Loucy (cell line): ENCODE data around the gene ARHGAP4.

Experiments used
- H2AFZ ChIP-seq: fragments of 200-600 bp; sonication (generic); 2 replicates; pipeline ENCODE4 v1.6.0; 2016; ENCODE audit warnings: antibody characterized with exemption, mild to moderate bottlenecking, low read length, moderate library complexity
- H3F3A ChIP-seq: fragments of 200-600 bp; 2 replicates; pipeline ENCODE4 v1.6.0; 2016; ENCODE audit warnings: antibody characterized with exemption, low read depth, mild to moderate bottlenecking
- H3K27me3 ChIP-seq: fragments of 200-600 bp; sonication (generic); 2 replicates; pipeline ENCODE4 v1.6.1; 2014; ENCODE audit warnings: low read length, mild to moderate bottlenecking; ENCODE audit not compliant: insufficient read depth, poor library complexity, severe bottlenecking
- H3K36me3 ChIP-seq: fragments of 200-600 bp; sonication (generic); 2 replicates; pipeline ENCODE4 v1.6.1; 2016; ENCODE audit warnings: low read length; ENCODE audit not compliant: insufficient read depth
- H3K4me1 ChIP-seq: fragments of 200-600 bp; sonication (generic); 2 replicates; pipeline ENCODE4 v1.5.1; 2014; ENCODE audit warnings: low read length, mild to moderate bottlenecking; ENCODE audit not compliant: insufficient read depth, poor library complexity, severe bottlenecking
- H3K4me2 ChIP-seq: fragments of 200-600 bp; sonication (generic); 2 replicates; pipeline ENCODE4 v1.6.0; 2014; ENCODE audit warnings: antibody characterized with exemption, low read length, low read depth, mild to moderate bottlenecking; ENCODE audit not compliant: poor library complexity, severe bottlenecking
- H3K4me3 ChIP-seq: fragments of 200-600 bp; sonication (generic); 2 replicates; pipeline ENCODE4 v1.5.1; 2014; ENCODE audit warnings: low read length, mild to moderate bottlenecking, mixed read lengths; ENCODE audit not compliant: poor library complexity, severe bottlenecking
- H3K79me2 ChIP-seq: fragments of 200-600 bp; sonication (generic); 2 replicates; pipeline ENCODE4 v1.6.1; 2014; ENCODE audit warnings: low read length; ENCODE audit not compliant: insufficient read depth
- H3K9ac ChIP-seq: fragments of 200-600 bp; sonication (generic); 2 replicates; pipeline ENCODE4 v1.6.0; 2014; ENCODE audit warnings: mild to moderate bottlenecking, low read depth, low read length, moderate library complexity; ENCODE audit not compliant: poor library complexity, severe bottlenecking
- H3K9me2 ChIP-seq: fragments of 200-600 bp; sonication (generic); replicated peaks from 2 replicates; pipeline ENCODE4 v1.6.1; 2016; ENCODE audit warnings: low read depth, low read length, mixed read lengths
- H3K9me3 ChIP-seq: fragments of 200-600 bp; sonication (generic); 2 replicates; pipeline ENCODE4 v1.6.1; 2014; ENCODE audit warnings: mild to moderate bottlenecking, antibody characterized with exemption, low read length, low read depth; ENCODE audit not compliant: insufficient read depth
- H4K20me1 ChIP-seq: fragments of 200-600 bp; sonication (generic); 2 replicates; pipeline ENCODE4 v1.6.0; 2014; ENCODE audit warnings: antibody characterized with exemption, low read length, mild to moderate bottlenecking; ENCODE audit not compliant: insufficient read depth, poor library complexity, severe bottlenecking
- CTCF ChIP-seq: fragments of 200-600 bp; sonication (generic); conservative IDR thresholded peaks from 2 replicates; pipeline ENCODE4 v1.5.1; 2014; ENCODE audit warnings: mild to moderate bottlenecking, antibody characterized with exemption, low read length
- EZH2phosphoT487 ChIP-seq: fragments of 200-600 bp; IDR thresholded peaks from 2 replicates; pipeline ENCODE4 v1.6.1; 2018; ENCODE audit warnings: antibody characterized with exemption, mild to moderate bottlenecking, moderate library complexity, borderline replicate concordance

Gene ARHGAP4

GRCh38 chrX:153908219-153908860 is 17.7 kb downstream of the ARHGAP4 start:
- peaks cover 12% of the 10 kb centered on the region; the same call in 1 of the 2 replicates for H3K36me3 ChIP-seq
- no peaks in the 10 kb centered on the region for H3K9me3 ChIP-seq
- no peaks in the 10 kb centered on the region for H3K79me2 ChIP-seq
- no peak overlapping the region for H2AFZ ChIP-seq
- TF ChIP-seq EZH2phosphoT487: no peak
- no peak for TF ChIP-seq CTCF
- H3F3A ChIP-seq: no peaks in the 10 kb centered on the region
- no peaks in the 10 kb centered on the region for H3K27me3 ChIP-seq
- no peak overlapping the region for H3K4me3 ChIP-seq
- H3K4me1 ChIP-seq: no peaks in the 10 kb centered on the region
- H3K4me2 ChIP-seq: no peak overlapping the region
- H3K9me2 ChIP-seq: no peaks in the 10 kb centered on the region
- H4K20me1 ChIP-seq: no peaks in the 10 kb centered on the region
- no peak overlapping the region for H3K9ac ChIP-seq

GRCh38 chrX:153907456-153907855 is 18.6 kb downstream of the ARHGAP4 start:
- Histone ChIP-seq H2AFZ (no peak overlapping the region), H3K4me3 (no peak overlapping the region), H3K9me3 (no peaks in the 10 kb centered on the region), H3F3A (no peaks in the 10 kb centered on the region), H3K9ac (no peak overlapping the region), H3K9me2 (no peaks in the 10 kb centered on the region), H3K4me2 (no peak overlapping the region), H3K79me2 (no peaks in the 10 kb centered on the region), H4K20me1 (no peaks in the 10 kb centered on the region), H3K36me3 (peaks cover 4% of the 10 kb centered on the region; the same call in 1 of the 2 replicates), H3K4me1 (peaks cover 6% of the 10 kb centered on the region), H3K27me3 (no peaks in the 10 kb centered on the region)
- TF ChIP-seq EZH2phosphoT487 (no peak), CTCF (no peak)

GRCh38 chrX:153906126-153906917 is 19.7 kb downstream of the ARHGAP4 start:
- no peaks in the 10 kb centered on the region for H3K9me3 ChIP-seq
- H3K9me2 ChIP-seq: no peaks in the 10 kb centered on the region
- TF ChIP-seq CTCF: no peak
- TF ChIP-seq EZH2phosphoT487: no peak
- H3K4me3 ChIP-seq: no peak overlapping the region
- no peaks in the 10 kb centered on the region for H3K79me2 ChIP-seq
- H3K27me3 ChIP-seq: no peaks in the 10 kb centered on the region
- H3K4me1 ChIP-seq: peaks cover 17% of the 10 kb centered on the region
- H3K36me3 ChIP-seq: no peaks in the 10 kb centered on the region
- no peaks in the 10 kb centered on the region for H3F3A ChIP-seq
- no peak overlapping the region for H3K9ac ChIP-seq
- H3K4me2 ChIP-seq: no peak overlapping the region
- H2AFZ ChIP-seq: no peak overlapping the region
- no peaks in the 10 kb centered on the region for H4K20me1 ChIP-seq
